K562 (cell line): ENCODE results near the gene TARS3. TPM values are rescaled to one million over a fixed set of nuclear protein-coding genes. Genes with fewer than 3 reads are reported as not detected.

ENCODE experiments used
- ATAC-seq: fragments of 200-7000 bp; cut with Tn5 transposase; 3 replicates; pipeline ENCODE4 v1.9.1; 2020; ENCODE audit warnings: moderate library complexity
- BruUV-seq: library from RNA; stranded (reverse); fragments of 400-500 nt; replicated peaks from 2 replicates; lab custom pipeline; 2021; lab: Mats Ljungman, UMichigan
- CTCF ChIA-PET: fragments of 300-600 bp; formaldehyde crosslinking; extraction: SDS; loops from one replicate; lab custom pipeline; 2021; ENCODE audit warnings: low intra/inter-chr PET ratio; lab: Yijun Ruan, JAX
- POLR2A ChIA-PET: fragments of 300-600, 350-650 bp; sonication (Branson Sonifier 250); formaldehyde crosslinking; extraction: SDS; loops from one replicate; lab custom pipeline; 2021; ENCODE audit warnings: antibody characterized with exemption, inconsistent platforms; lab: Yijun Ruan, JAX
- DNase-seq, 4 experiments: peaks; one replicate each; pipeline versions ENCODE4 v3.0.0 to v3.0.0-alpha.2; 2011 to 2018; ENCODE audit warnings: low spot score in 3 of 4, mixed read lengths in 3 of 4; ENCODE audit errors: extremely low read depth in 1 of 4
- FAIRE-seq: peaks from 2 replicates; lab custom pipeline; 2011; peaks lifted over from hg19 to GRCh38; lab: Jason Lieb, UNC
- H2AFZ ChIP-seq: 2 replicates; pipeline ENCODE4 v1.6.0; 2011; ENCODE audit warnings: low read depth, low read length, control low read depth, inconsistent platforms
- H3K27ac ChIP-seq: fragments of 200-600 bp; 3 replicates; pipeline ENCODE4 v1.8.0; 2011; ENCODE audit warnings: low read depth, mild to moderate bottlenecking, control low read depth, inconsistent platforms, low read length, moderate library complexity, mixed read lengths; ENCODE audit errors: extremely low read depth
- H3K27me3 ChIP-seq, 2 experiments: fragments of 300-600 bp in 1 of 2; 2 replicates in 1 of 2; 3 replicates in 1 of 2; pipeline versions ENCODE4 v1.6.0 to v1.8.0; 2011; ENCODE audit warnings: inconsistent platforms in 2 of 2, low read length in 2 of 2, mild to moderate bottlenecking in 1 of 2, mixed read lengths in 1 of 2, moderate library complexity in 1 of 2; ENCODE audit not compliant: control insufficient read depth in 2 of 2, insufficient read depth in 2 of 2
- H3K36me3 ChIP-seq: fragments of 300-600 bp; 3 replicates; pipeline ENCODE4 v1.8.0; 2011; ENCODE audit warnings: mild to moderate bottlenecking, low read length, inconsistent platforms; ENCODE audit not compliant: control insufficient read depth, insufficient read depth
- H3K4me1 ChIP-seq, 2 experiments: fragments of 200-600 bp in 1 of 2; replicated peaks in 1 of 2; 2 replicates in 1 of 2; 3 replicates in 1 of 2; pipeline versions ENCODE4 v1.5.1 to v1.8.0; 2011; ENCODE audit warnings: inconsistent platforms in 2 of 2, low read length in 2 of 2, mild to moderate bottlenecking in 1 of 2, mixed read lengths in 1 of 2, moderate library complexity in 1 of 2; ENCODE audit not compliant: control insufficient read depth in 2 of 2, insufficient read depth in 2 of 2
- H3K4me2 ChIP-seq: 2 replicates; pipeline ENCODE4 v1.6.1; 2011; ENCODE audit warnings: low read length, control low read depth, inconsistent platforms, mixed read lengths; ENCODE audit not compliant: insufficient read depth
- H3K4me3 ChIP-seq: fragments of 200-600 bp; sonication (generic), shearing (Covaris generic); 2 replicates; pipeline ENCODE4 v1.5.1; 2016; ENCODE audit warnings: control low read depth, inconsistent platforms
- H3K79me2 ChIP-seq: fragments of 200-600 bp; 3 replicates; pipeline ENCODE4 v1.8.0; 2011; ENCODE audit warnings: low read length, inconsistent platforms; ENCODE audit not compliant: control insufficient read depth, insufficient read depth
- H3K9ac ChIP-seq, 2 experiments: 2 replicates each; pipeline versions ENCODE4 v1.6.0 to v1.6.1; 2011; ENCODE audit warnings: low read depth in 2 of 2, low read length in 2 of 2, control low read depth in 1 of 2, inconsistent platforms in 1 of 2, mild to moderate bottlenecking in 1 of 2, mixed read lengths in 1 of 2; ENCODE audit not compliant: insufficient read depth in 1 of 2
- H3K9me1 ChIP-seq: one replicate; pipeline ENCODE4 v1.6.0; 2011; ENCODE audit warnings: inconsistent platforms, mild to moderate bottlenecking, low read length, moderate library complexity; ENCODE audit not compliant: control insufficient read depth, insufficient read depth
- H3K9me3 ChIP-seq: replicated peaks from 2 replicates; pipeline ENCODE4 v1.5.1; 2011; ENCODE audit warnings: low read depth, low read length, inconsistent platforms; ENCODE audit not compliant: control insufficient read depth, insufficient read depth
- H4K20me1 ChIP-seq: replicated peaks from 2 replicates; pipeline ENCODE4 v1.6.1; 2011; ENCODE audit warnings: low read length, inconsistent platforms, mixed read lengths; ENCODE audit not compliant: control insufficient read depth, insufficient read depth
- ARID3B ChIP-seq: fragments of 250-450 bp; sonication (Bioruptor Pico); IDR thresholded peaks from 2 replicates; pipeline ENCODE4 v1.4.0; 2020; ENCODE audit warnings: borderline replicate concordance
- BDP1 ChIP-seq: IDR thresholded peaks from 3 replicates; pipeline ENCODE4 v1.6.1; 2011; ENCODE audit not compliant: insufficient read length, insufficient read depth
- CBFA2T2 ChIP-seq: fragments of 450-650 bp; conservative IDR thresholded peaks from 2 replicates; pipeline ENCODE4 v1.6.1; 2017; ENCODE audit warnings: mild to moderate bottlenecking
- CBFB ChIP-seq: sonication (generic); formaldehyde crosslinking; IDR thresholded peaks from 2 replicates; pipeline ENCODE4 v1.4.0; 2020; ENCODE audit warnings: mild to moderate bottlenecking, missing genetic modification reagents
- DLX4 ChIP-seq: fragments of 250-450 bp; sonication (Bioruptor Pico); IDR thresholded peaks from 2 replicates; pipeline ENCODE4 v1.6.1; 2021; ENCODE audit warnings: mild to moderate bottlenecking
- FOS ChIP-seq: IDR thresholded peaks from 3 replicates; pipeline ENCODE4 v1.6.1; 2011; ENCODE audit not compliant: insufficient read length; ENCODE audit errors: extremely low read depth
- ILF3 ChIP-seq: fragments of 450-650 bp; IDR thresholded peaks from 2 replicates; pipeline ENCODE4 v1.6.1; 2018; ENCODE audit warnings: antibody characterized with exemption, mild to moderate bottlenecking, moderate library complexity, borderline replicate concordance
- IRF1 ChIP-seq: sonication (generic); formaldehyde crosslinking; IDR thresholded peaks from 2 replicates; pipeline ENCODE4 v1.8.0; 2022; ENCODE audit warnings: missing genetic modification reagents, mild to moderate bottlenecking, borderline replicate concordance
- POLR2H ChIP-seq: IDR thresholded peaks from 2 replicates; pipeline ENCODE4 v1.6.1; 2016; ENCODE audit warnings: missing genetic modification characterization, low read depth, mild to moderate bottlenecking, control low read depth, missing compliant biosample characterization, moderate library complexity
- RAD21 ChIP-seq, 2 experiments: fragments of 250-450 bp in 1 of 2; fragments of 450-650 bp in 1 of 2; sonication (Bioruptor Pico) in 1 of 2; formaldehyde crosslinking in 1 of 2; IDR thresholded peaks in 1 of 2; conservative IDR thresholded peaks in 1 of 2; 2 replicates each; pipeline versions ENCODE4 v1.4.0 to v1.8.0; 2020 to 2022; ENCODE audit warnings: mild to moderate bottlenecking in 2 of 2, moderate library complexity in 1 of 2
- RCOR1 ChIP-seq, 2 experiments: IDR thresholded peaks; 2 replicates each; pipeline ENCODE4 v1.6.1; 2012; ENCODE audit warnings: low read depth in 2 of 2, low read length in 2 of 2, borderline replicate concordance in 1 of 2, improper control_type of control experiment in 1 of 2
- SMAD1 ChIP-seq: fragments of 150-350 bp; IDR thresholded peaks from 2 replicates; pipeline ENCODE4 v1.6.1; 2014; ENCODE audit warnings: low read length, low read depth; ENCODE audit not compliant: partially characterized antibody
- SREBF1 ChIP-seq: fragments of 150-350 bp; IDR thresholded peaks from 2 replicates; pipeline ENCODE4 v1.6.1; 2014; ENCODE audit warnings: antibody characterized with exemption, low read depth, low read length, borderline replicate concordance
- ZKSCAN1 ChIP-seq: fragments of 150-350 bp; IDR thresholded peaks from 2 replicates; pipeline ENCODE4 v1.6.1; 2016; ENCODE audit warnings: low read depth, low read length
- ZNF280B ChIP-seq: fragments of 250-450 bp; sonication (Bioruptor Pico); IDR thresholded peaks from 2 replicates; pipeline ENCODE4 v1.5.1; 2021; ENCODE audit warnings: mild to moderate bottlenecking
- ZNF695 ChIP-seq: fragments of 450-650 bp; formaldehyde crosslinking; IDR thresholded peaks from 2 replicates; pipeline ENCODE4 v1.4.0; 2020; ENCODE audit warnings: mild to moderate bottlenecking, moderate library complexity
- WGBS: fragments of 100-300 bp; shearing (Covaris generic); methylation state at CpG from one replicate; pipeline ENCODE4 v1.1.6; 2016; ENCODE audit warnings: low coverage, mixed read lengths; ENCODE audit not compliant: insufficient coverage; ENCODE audit errors: missing lambda C conversion rate; 5-methylcytosine and 5-hydroxymethylcytosine counted together
- in situ Hi-C: fragments of 300-500 bp; cut with MboI; formaldehyde crosslinking; loops from 4 replicates; pipeline ENCODE4 v1.15.0; 2018; ENCODE audit warnings: inconsistent platforms, mixed read lengths
- intact Hi-C: fragments of 100-400 bp; cut with micrococcal nuclease; formaldehyde crosslinking; loops from 2 replicates; pipeline ENCODE4 v1.14.2; 2022
- polyA plus RNA-seq, 8 experiments: library from polyadenylated mRNA; depleted of rRNA in 4 of 8; stranded (reverse) in 5 of 8; unstranded in 3 of 8; fragments of >200 nt; fragmentation: Nextera tagmentation in 2 of 8; fragmentation: Illumina TruSeq in 1 of 8; extraction: Ambion mirVana in 2 of 8; extraction: Trizol in 1 of 8; gene quantifications; 2 replicates each; pipeline versions ENCODE4 v1.2.1 to v1.2.3, GENCODE V29; 2011 to 2014; ENCODE audit warnings: inconsistent platforms in 1 of 8, missing spikeins in 1 of 8
- total RNA-seq, 7 experiments: library from RNA; depleted of rRNA in 6 of 7; stranded (reverse); fragments of >200 nt in 6 of 7; fragmentation: Illumina TruSeq in 2 of 7; extraction: Trizol in 2 of 7; gene quantifications; 2 replicates each; pipeline versions ENCODE4 v1.2.1 to v1.2.3, GENCODE V29; 2011 to 2021; ENCODE audit warnings: low replicate concordance in 1 of 7
- TF ChIP-seq, protein P1 (sequence below): sonication (generic); formaldehyde crosslinking; IDR thresholded peaks from 2 replicates; pipeline ENCODE4 v1.8.1; 2023; ENCODE audit warnings: mild to moderate bottlenecking, missing genetic modification reagents, moderate library complexity

The TARS3 gene
- total and polyA plus RNA-seq, 9 of the 15 experiments (the other 6 are each of a cell fraction or from before 2014, with no cell fraction given) = 2.1 to 14.7 (median 9.8) TPM

DNA sequence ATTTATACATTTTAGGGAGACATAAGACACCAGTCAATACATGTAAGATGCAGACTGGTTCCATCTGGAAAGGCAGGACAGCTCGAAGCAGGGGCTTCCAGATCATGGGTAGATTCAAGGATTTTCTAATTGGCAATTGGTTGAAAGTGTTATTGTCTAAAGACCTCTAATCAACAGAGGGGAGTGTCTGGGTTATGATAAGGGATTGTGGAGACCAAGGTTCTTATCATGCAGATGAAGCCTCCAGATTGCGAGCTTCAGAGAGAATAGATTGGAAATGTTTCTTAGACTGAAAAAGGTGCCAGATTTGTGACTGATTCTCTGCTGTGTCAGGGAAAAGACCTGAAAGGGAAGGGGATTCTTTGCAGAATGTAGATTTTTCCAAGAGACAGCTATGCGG lies 87.2 kb downstream of the TARS3 start:
- no peaks in the 10 kb centered on the region for H4K20me1 ChIP-seq
- ChIA-PET CTCF (no interaction called here), POLR2A (interaction anchor here (1.1 to 1.2 kb wide), 2 partner anchors 13 to 344 kb away, joined by 3 read pairs; no protein-coding TSS in a partner anchor)
- no peak overlapping the region for H3K9ac ChIP-seq
- in situ Hi-C loops = no loop called here
- no peaks in the 10 kb centered on the region for H3K9me3 ChIP-seq
- H3K4me1 ChIP-seq = no peaks in the 10 kb centered on the region; a peak in 1 of 5 replicates
- no peaks in the 10 kb centered on the region for H3K9me1 ChIP-seq
- no peak overlapping the region for H3K4me2 ChIP-seq
- no peak overlapping the region for H3K4me3 ChIP-seq
- H3K27me3 ChIP-seq = no peaks in the 10 kb centered on the region
- 12% methylated on average over 3 of the region's 3 CpGs for WGBS
- no peak for FAIRE-seq
- H3K79me2 ChIP-seq = no peaks in the 10 kb centered on the region
- H2AFZ ChIP-seq = no peak overlapping the region
- ATAC-seq = no peak
- DNase-seq = no peak
- H3K27ac ChIP-seq = no peak overlapping the region
- H3K36me3 ChIP-seq = peaks cover 23% of the 10 kb centered on the region
- no TSS peak for BruUV-seq
- intact Hi-C loops = no loop called here
- TF ChIP-seq, protein P1, sequence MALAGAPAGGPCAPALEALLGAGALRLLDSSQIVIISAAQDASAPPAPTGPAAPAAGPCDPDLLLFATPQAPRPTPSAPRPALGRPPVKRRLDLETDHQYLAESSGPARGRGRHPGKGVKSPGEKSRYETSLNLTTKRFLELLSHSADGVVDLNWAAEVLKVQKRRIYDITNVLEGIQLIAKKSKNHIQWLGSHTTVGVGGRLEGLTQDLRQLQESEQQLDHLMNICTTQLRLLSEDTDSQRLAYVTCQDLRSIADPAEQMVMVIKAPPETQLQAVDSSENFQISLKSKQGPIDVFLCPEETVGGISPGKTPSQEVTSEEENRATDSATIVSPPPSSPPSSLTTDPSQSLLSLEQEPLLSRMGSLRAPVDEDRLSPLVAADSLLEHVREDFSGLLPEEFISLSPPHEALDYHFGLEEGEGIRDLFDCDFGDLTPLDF (CRISPR knock-in tag) = no peak
- TF ChIP-seq CBFA2T2 (0 out of 2 replicates have a peak, but pooled peaks have one; percentile 22), DLX4 (CRISPR knock-in tag) (no peak), ZNF280B (CRISPR knock-in tag) (no peak), SREBF1 (no peak), ILF3 (no peak), SMAD1 (no peak), CBFB (CRISPR knock-in tag) (no peak), ZKSCAN1 (no peak), ZNF695 (CRISPR knock-in tag) (no peak), FOS (no peak), BDP1 (no peak), POLR2H (no peak), IRF1 (CRISPR knock-in tag) (no peak), RAD21 (CRISPR knock-in tag; conservative IDR thresholded peaks at IDR 0.05 in 1 of 2, IDR thresholded peaks at IDR 0.05 in 1 of 2) (no peak), ARID3B (CRISPR knock-in tag) (no peak), RCOR1 (IDR thresholded peaks at IDR 0.05; ENCODE audit: borderline replicate concordance in 1 of 2, low read depth in 2 of 2, low read length in 2 of 2) (peak in 1 of 2 experiments; percentile 62; a peak in 2 of 4 replicates)
